T47D (cell line): Measurements from ENCODE around the gene ANO1.
A peak's percentile ranks its signal among the peaks of the same experiment; 100 is the strongest.

Experiments
- DNase-seq, 2 experiments: peaks; one replicate each; pipeline versions ENCODE4 v3.0.0 to v3.0.0-alpha.2; 2011 to 2012; ENCODE audit warnings: low read depth in 1 of 2, low spot score in 1 of 2
- JUND ChIP-seq: IDR thresholded peaks from 2 replicates; pipeline ENCODE4 v1.6.1; 2012; ENCODE audit warnings: low read depth
- in situ Hi-C: cut with HindIII; loops from 2 replicates; pipeline ENCODE4 v1.10.0; 2016; ENCODE audit warnings: low sequenced_read_pairs, low pct_unique_long_range_greater_than_20kb

The ANO1 gene

GRCh38 chr11:70167723-70168404 is 89.7 kb downstream of the ANO1 start:
- in situ Hi-C loops: no loop called here
- no peak for DNase-seq
- TF ChIP-seq JUND: no peak

- no peak for DNase-seq
- in situ Hi-C loops: no loop called here
- TF ChIP-seq JUND: no peak
These were observed 90.3 kb downstream of the ANO1 start for GRCh38 chr11:70168405-70168754.

GRCh38 chr11:70169127-70169526 is 91.0 kb downstream of the ANO1 start:
- peak in 1 of 2 experiments; percentile 77 for DNase-seq
- no peak for TF ChIP-seq JUND
- in situ Hi-C loops: no loop called here

GRCh38 chr11:70169632-70170031 is 91.5 kb downstream of the ANO1 start:
- TF ChIP-seq JUND: no peak
- in situ Hi-C loops: no loop called here
- peak; percentile 69 to 90 for DNase-seq

GRCh38 chr11:70170596-70171210 is 92.6 kb downstream of the ANO1 start:
- in situ Hi-C loops: no loop called here
- no peak for TF ChIP-seq JUND
- no peak for DNase-seq

- in situ Hi-C loops: no loop called here
- DNase-seq: no peak
- no peak for TF ChIP-seq JUND
These were observed 94.9 kb downstream of the ANO1 start for GRCh38 chr11:70173018-70173417.

- no peak for DNase-seq
- in situ Hi-C loops: no loop called here
- TF ChIP-seq JUND: no peak
These were observed 96.6 kb downstream of the ANO1 start for GRCh38 chr11:70174547-70175235.

GRCh38 chr11:70175236-70175698 is 97.2 kb downstream of the ANO1 start:
- in situ Hi-C loops: no loop called here
- DNase-seq: peak in 1 of 2 experiments; percentile 46

GRCh38 chr11:70176940-70177689 is 99.0 kb downstream of the ANO1 start:
- peak; percentile 50 to 76 for DNase-seq
- in situ Hi-C loops: no loop called here
- no peak for TF ChIP-seq JUND

More at GRCh38 chr11:70175236-70175698, 97.2 kb downstream of the ANO1 start:
- no peak for TF ChIP-seq JUND

GRCh38 chr11:70180906-70181305 is 102.8 kb downstream of the ANO1 start:
- TF ChIP-seq JUND: no peak
- no peak for DNase-seq
- in situ Hi-C loops: no loop called here

- in situ Hi-C loops: no loop called here
- TF ChIP-seq JUND: no peak
- no peak for DNase-seq
These were observed 104.1 kb downstream of the ANO1 start for GRCh38 chr11:70182266-70182665.

- no peak for TF ChIP-seq JUND
- in situ Hi-C loops: no loop called here
- no peak for DNase-seq
These were observed 104.9 kb downstream of the ANO1 start for GRCh38 chr11:70183032-70183431.
